Tibial nerve (tissue), 4 donors: ENCODE data around the gene ADORA1.

Source experiments
- EP300 ChIP-seq, 2 donors: sonication (generic); formaldehyde crosslinking; IDR thresholded peaks; one replicate each; pipeline ENCODE4 v1.6.1; 2017; ENCODE audit warnings: antibody characterized with exemption in 2 of 2, mild to moderate bottlenecking in 1 of 2
- POLR2A ChIP-seq, 2 donors: fragments of 450-650 bp; IDR thresholded peaks; one replicate each; pipeline ENCODE4 v1.6.1; 2017; ENCODE audit warnings: antibody characterized with exemption in 2 of 2, mild to moderate bottlenecking in 2 of 2, moderate library complexity in 2 of 2
- TF ChIP-seq, protein P1 (sequence below), 5 experiments: fragments of 200-600 bp in 3 of 5; fragments of 450-650 bp in 2 of 5; sonication (generic) in 3 of 5; IDR thresholded peaks; one replicate each; pipeline ENCODE4 v1.5.1; 2016 to 2019; ENCODE audit warnings: antibody characterized with exemption in 5 of 5, mild to moderate bottlenecking in 3 of 5, moderate library complexity in 2 of 5

DNA sequence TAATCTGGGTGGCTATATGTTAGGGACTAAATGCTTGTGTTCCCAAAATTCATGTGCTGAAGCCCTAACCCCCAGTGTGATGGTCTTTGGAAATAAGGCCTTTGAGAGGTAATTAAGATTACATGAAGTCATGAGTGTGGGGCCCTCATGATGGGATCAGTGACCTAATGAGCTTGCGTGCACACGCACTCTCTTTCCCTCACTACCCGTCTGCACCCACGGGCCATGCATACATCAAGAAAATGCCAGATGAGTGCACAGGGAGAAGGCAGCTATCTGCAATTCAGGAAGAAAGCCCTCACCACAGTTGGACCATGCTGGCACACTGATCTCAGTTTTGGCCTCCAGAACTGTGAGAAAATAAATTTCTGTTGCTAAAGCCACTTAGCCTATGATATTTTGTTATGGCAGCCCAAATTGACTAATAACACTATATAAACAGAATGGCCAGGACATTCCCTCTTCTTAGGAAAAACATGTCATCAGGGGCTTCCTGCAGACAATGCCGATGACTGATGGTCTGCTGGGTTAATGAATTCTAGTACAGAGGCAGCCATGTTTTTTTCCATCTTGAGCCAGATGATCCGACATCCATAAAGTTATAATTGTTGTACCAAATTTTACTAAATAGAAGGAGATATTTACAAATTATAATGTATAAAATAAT is 23.6 kb upstream of the ADORA1 start:
- TF ChIP-seq, protein P1, sequence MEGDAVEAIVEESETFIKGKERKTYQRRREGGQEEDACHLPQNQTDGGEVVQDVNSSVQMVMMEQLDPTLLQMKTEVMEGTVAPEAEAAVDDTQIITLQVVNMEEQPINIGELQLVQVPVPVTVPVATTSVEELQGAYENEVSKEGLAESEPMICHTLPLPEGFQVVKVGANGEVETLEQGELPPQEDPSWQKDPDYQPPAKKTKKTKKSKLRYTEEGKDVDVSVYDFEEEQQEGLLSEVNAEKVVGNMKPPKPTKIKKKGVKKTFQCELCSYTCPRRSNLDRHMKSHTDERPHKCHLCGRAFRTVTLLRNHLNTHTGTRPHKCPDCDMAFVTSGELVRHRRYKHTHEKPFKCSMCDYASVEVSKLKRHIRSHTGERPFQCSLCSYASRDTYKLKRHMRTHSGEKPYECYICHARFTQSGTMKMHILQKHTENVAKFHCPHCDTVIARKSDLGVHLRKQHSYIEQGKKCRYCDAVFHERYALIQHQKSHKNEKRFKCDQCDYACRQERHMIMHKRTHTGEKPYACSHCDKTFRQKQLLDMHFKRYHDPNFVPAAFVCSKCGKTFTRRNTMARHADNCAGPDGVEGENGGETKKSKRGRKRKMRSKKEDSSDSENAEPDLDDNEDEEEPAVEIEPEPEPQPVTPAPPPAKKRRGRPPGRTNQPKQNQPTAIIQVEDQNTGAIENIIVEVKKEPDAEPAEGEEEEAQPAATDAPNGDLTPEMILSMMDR (IDR thresholded peaks at IDR 0.05): no peak
- TF ChIP-seq EP300 (IDR thresholded peaks at IDR 0.05): no peak
- no peak for TF ChIP-seq POLR2A (IDR thresholded peaks at IDR 0.05)
